Measurements from ENCODE around the gene GNG7.

DNA sequence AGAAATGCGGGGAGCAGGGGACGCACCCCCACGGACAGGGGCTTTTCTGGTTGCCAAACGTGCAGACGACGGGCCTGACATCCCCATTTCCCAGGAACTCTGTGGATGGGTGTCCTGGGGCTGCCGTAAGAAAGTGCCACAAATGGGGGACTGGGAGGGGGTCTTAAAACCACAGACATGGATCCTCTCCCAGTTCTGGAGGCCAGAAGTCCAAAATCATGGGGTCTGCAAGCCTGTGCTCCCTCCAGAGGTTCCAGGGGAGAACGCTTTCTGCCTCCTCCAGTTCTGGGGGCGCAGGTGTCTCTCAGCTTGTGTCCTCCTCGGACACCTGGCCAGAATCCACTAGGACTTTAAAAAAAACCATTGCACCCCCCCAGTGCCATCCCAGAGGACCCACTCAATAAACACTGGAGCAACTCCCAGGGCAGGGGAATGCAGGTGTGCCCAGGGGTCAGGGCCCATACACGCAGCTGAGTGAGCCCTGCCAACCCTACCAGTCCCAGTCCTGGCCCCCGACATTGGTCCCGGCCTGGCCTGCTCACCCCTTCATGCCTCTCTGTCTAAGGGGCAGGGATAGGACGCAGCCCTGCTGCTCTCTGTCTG lies 122.7 kb downstream of the GNG7 start:
- TF ChIP-seq, protein P1, sequence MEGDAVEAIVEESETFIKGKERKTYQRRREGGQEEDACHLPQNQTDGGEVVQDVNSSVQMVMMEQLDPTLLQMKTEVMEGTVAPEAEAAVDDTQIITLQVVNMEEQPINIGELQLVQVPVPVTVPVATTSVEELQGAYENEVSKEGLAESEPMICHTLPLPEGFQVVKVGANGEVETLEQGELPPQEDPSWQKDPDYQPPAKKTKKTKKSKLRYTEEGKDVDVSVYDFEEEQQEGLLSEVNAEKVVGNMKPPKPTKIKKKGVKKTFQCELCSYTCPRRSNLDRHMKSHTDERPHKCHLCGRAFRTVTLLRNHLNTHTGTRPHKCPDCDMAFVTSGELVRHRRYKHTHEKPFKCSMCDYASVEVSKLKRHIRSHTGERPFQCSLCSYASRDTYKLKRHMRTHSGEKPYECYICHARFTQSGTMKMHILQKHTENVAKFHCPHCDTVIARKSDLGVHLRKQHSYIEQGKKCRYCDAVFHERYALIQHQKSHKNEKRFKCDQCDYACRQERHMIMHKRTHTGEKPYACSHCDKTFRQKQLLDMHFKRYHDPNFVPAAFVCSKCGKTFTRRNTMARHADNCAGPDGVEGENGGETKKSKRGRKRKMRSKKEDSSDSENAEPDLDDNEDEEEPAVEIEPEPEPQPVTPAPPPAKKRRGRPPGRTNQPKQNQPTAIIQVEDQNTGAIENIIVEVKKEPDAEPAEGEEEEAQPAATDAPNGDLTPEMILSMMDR (IDR thresholded peaks at IDR 0.05; ENCODE audit: low read length): no peak; the same call in 1 of the 2 replicates
- no peak for TF ChIP-seq EZH2phosphoT487 (IDR thresholded peaks at IDR 0.05; ENCODE audit: low read length)
- no peak for TF ChIP-seq EZH2 (optimal IDR thresholded peaks at IDR 0.05; ENCODE audit: low read depth, low read length)

Data from MM.1S (cell line).